ENCODE data around the gene ALG12. TPM values are rescaled to one million over a fixed set of nuclear protein-coding genes. Genes with fewer than 3 reads are reported as not detected.

Gene ALG12
- total RNA-seq, 1 donor from 2014 or later, result 14.3 TPM

GRCh38 chr22:49905465-49905864 lies 12.8 kb downstream of the ALG12 start:
- DNase-seq (ENCODE audit: low spot score), result no peak
- intact Hi-C loops (cut with DNase I), result no loop called here

- intact Hi-C loops (cut with DNase I), result no loop called here
- DNase-seq (ENCODE audit: low spot score), result no peak
Observed at GRCh38 chr22:49904040-49904369, 14.2 kb downstream of the ALG12 start.

GRCh38 chr22:49903322-49904039 lies 14.8 kb downstream of the ALG12 start:
- intact Hi-C loops (cut with DNase I), result no loop called here
- DNase-seq (ENCODE audit: low spot score), result no peak

GRCh38 chr22:49901457-49901856 lies 16.8 kb downstream of the ALG12 start:
- intact Hi-C loops (cut with DNase I), result no loop called here
- no peak for DNase-seq (ENCODE audit: low spot score)

- DNase-seq (ENCODE audit: low spot score), result peak; percentile 56
- intact Hi-C loops (cut with DNase I), result no loop called here
Observed at GRCh38 chr22:49900441-49901230, 17.6 kb downstream of the ALG12 start.

GRCh38 chr22:49899530-49899929 lies 18.7 kb downstream of the ALG12 start:
- intact Hi-C loops (cut with DNase I), result no loop called here
- peak; percentile 22 for DNase-seq (ENCODE audit: low spot score)

GRCh38 chr22:49897015-49897684 lies 21.1 kb downstream of the ALG12 start:
- no peak for DNase-seq (ENCODE audit: low spot score)

GRCh38 chr22:49896201-49896600 lies 22.0 kb downstream of the ALG12 start:
- no peak for DNase-seq (ENCODE audit: low spot score)
- intact Hi-C loops (cut with DNase I), result no loop called here

More at GRCh38 chr22:49897015-49897684, 21.1 kb downstream of the ALG12 start:
- intact Hi-C loops (cut with DNase I), result no loop called here

- intact Hi-C loops (cut with DNase I), result no loop called here
Observed at GRCh38 chr22:49894322-49895054, 23.8 kb downstream of the ALG12 start.

GRCh38 chr22:49893025-49893424 lies 25.2 kb downstream of the ALG12 start:
- no peak for DNase-seq (ENCODE audit: low spot score)
- intact Hi-C loops (cut with DNase I), result no loop called here

More at GRCh38 chr22:49894322-49895054, 23.8 kb downstream of the ALG12 start:
- peak; percentile 33 for DNase-seq (ENCODE audit: low spot score)

GRCh38 chr22:49892226-49892899 lies 25.9 kb downstream of the ALG12 start:
- intact Hi-C loops (cut with DNase I), result no loop called here

GRCh38 chr22:49889071-49889470 lies 29.2 kb downstream of the ALG12 start:
- intact Hi-C loops (cut with DNase I), result no loop called here
- DNase-seq (ENCODE audit: low spot score), result peak; percentile 19

More at GRCh38 chr22:49892226-49892899, 25.9 kb downstream of the ALG12 start:
- no peak for DNase-seq (ENCODE audit: low spot score)

GRCh38 chr22:49887702-49888101 lies 30.5 kb downstream of the ALG12 start:
- intact Hi-C loops (cut with DNase I), result no loop called here
- no peak for DNase-seq (ENCODE audit: low spot score)

- intact Hi-C loops (cut with DNase I), result no loop called here
- peak; percentile 24 for DNase-seq (ENCODE audit: low spot score)
Observed at GRCh38 chr22:49887064-49887451, 31.2 kb downstream of the ALG12 start.

- intact Hi-C loops (cut with DNase I), result no loop called here
- DNase-seq (ENCODE audit: low spot score), result peak; percentile 54
Observed at GRCh38 chr22:49886346-49887063, 31.7 kb downstream of the ALG12 start.

- intact Hi-C loops (cut with DNase I), result no loop called here
- peak; percentile 31 for DNase-seq (ENCODE audit: low spot score)
Observed at GRCh38 chr22:49885881-49886280, 32.4 kb downstream of the ALG12 start.

GRCh38 chr22:49885281-49885680 lies 33.0 kb downstream of the ALG12 start:
- peak; percentile 36 for DNase-seq (ENCODE audit: low spot score)
- intact Hi-C loops (cut with DNase I), result no loop called here

GRCh38 chr22:49884503-49885260 lies 33.6 kb downstream of the ALG12 start:
- peak; percentile 61 for DNase-seq (ENCODE audit: low spot score)
- intact Hi-C loops (cut with DNase I), result no loop called here

Measured in cardiac septum (tissue), 1 donor.